Adrenal gland (tissue), 12 donors: ENCODE data around the gene UEVLD. TPM values are rescaled to one million over a fixed set of nuclear protein-coding genes. Genes with fewer than 3 reads are reported as not detected.

ENCODE experiments used
- DNase-seq, 7 donors: peaks; one replicate each; pipeline ENCODE4 v3.0.0-alpha.2; 2019 to 2020
- H3K27ac ChIP-seq, 5 donors: fragments of 200-600 bp; sonication (generic) in 4 of 5; 1 replicate in 3 of 5; 2 replicates in 2 of 5; pipeline versions ENCODE4 v1.5.1 to v1.8.0; 2016 to 2020; ENCODE audit warnings: mild to moderate bottlenecking in 1 of 5
- H3K27me3 ChIP-seq: fragments of 200-600 bp; 2 replicates; pipeline ENCODE4 v1.8.0; 2021
- H3K36me3 ChIP-seq, 2 donors: fragments of 200-600 bp; replicated peaks in 1 of 2; 1 replicate in 1 of 2; 2 replicates in 1 of 2; pipeline versions ENCODE4 v1.5.1 to v1.8.0; 2018 to 2022
- H3K4me1 ChIP-seq, 2 donors: fragments of 200-600 bp; replicated peaks in 1 of 2; 1 replicate in 1 of 2; 2 replicates in 1 of 2; pipeline versions ENCODE4 v1.5.1 to v1.8.0; 2018 to 2021
- H3K4me3 ChIP-seq, 4 donors: fragments of 200-600 bp; sonication (generic) in 3 of 4; one replicate each; pipeline ENCODE4 v1.5.1; 2016 to 2018
- H3K9me3 ChIP-seq, 3 donors: fragments of 200-600 bp; sonication (generic) in 1 of 3; replicated peaks in 1 of 3; 1 replicate in 2 of 3; 2 replicates in 1 of 3; pipeline versions ENCODE4 v1.5.1 to v1.8.0; 2016 to 2021
- POLR2A ChIP-seq, 2 donors: fragments of 450-650 bp; IDR thresholded peaks; one replicate each; pipeline ENCODE4 v1.6.1; 2017; ENCODE audit warnings: antibody characterized with exemption in 2 of 2, mild to moderate bottlenecking in 2 of 2, moderate library complexity in 1 of 2
- WGBS, 4 donors: extraction: QIAGEN DNeasy Blood & Tissue Kit in 2 of 4; methylation state at CpG; one replicate each; pipeline versions ENCODE4 v1.1.5 to v1.1.7; 2013 to 2017; 5-methylcytosine and 5-hydroxymethylcytosine counted together
- intact Hi-C, 2 donors: fragments of 100-400 bp; cut with DNase I; formaldehyde crosslinking; loops; one replicate each; pipeline versions ENCODE4 v1.14.1 to v1.15.0; 2022 to 2023
- polyA plus RNA-seq, 3 donors: library from polyadenylated mRNA; stranded (reverse); fragments of 200-250 nt in 2 of 3; fragments of 350-450 nt in 1 of 3; fragmentation: Illumina TruSeq in 1 of 3; extraction: RNeasy Lipid Tissue Mini Kit (QIAGEN cat#74804) in 1 of 3; gene quantifications; one replicate each; pipeline ENCODE4 v1.2.3, GENCODE V29; 2013 to 2014
- total RNA-seq, 9 donors: library from RNA; depleted of rRNA in 4 of 9; stranded (reverse); fragments of >200 nt in 4 of 9; fragments of 120-200 nt in 1 of 9; fragmentation: NEBNext Ultra II Directional in 1 of 9; extraction: Animal tissue kit (Norgen Biotek cat#: 25700) in 1 of 9; gene quantifications; one replicate each; pipeline versions ENCODE4 v1.1.0 to v1.2.4, GENCODE V29; 2013 to 2023
- TF ChIP-seq, protein P1 (sequence below), 6 experiments: fragments of 450-650 bp in 4 of 6; fragments of 200-600 bp in 2 of 6; sonication (generic) in 1 of 6; IDR thresholded peaks; 1 replicate in 5 of 6; 2 replicates in 1 of 6; pipeline versions ENCODE4 v1.5.1 to v1.8.0; 2016 to 2021; ENCODE audit warnings: antibody characterized with exemption in 6 of 6, mild to moderate bottlenecking in 2 of 6, moderate library complexity in 1 of 6
- donor health status: healthy with polysubstance abuse.
- donor health status: Bipolar disorder and iron deficiency.
- donor health status: DM: yes; HTN: yes; CAD: no.
- donor health status: DM: no; HTN: no; CAD: no.
- donor health status: DM: no; HTN: no; CAD: no.
- donor health status: DM: yes; HTN: yes; CAD: no.

UEVLD gene
- total and polyA plus RNA-seq, 12 donors, result 4.1 to 32.8 (median 23.5) TPM

DNA sequence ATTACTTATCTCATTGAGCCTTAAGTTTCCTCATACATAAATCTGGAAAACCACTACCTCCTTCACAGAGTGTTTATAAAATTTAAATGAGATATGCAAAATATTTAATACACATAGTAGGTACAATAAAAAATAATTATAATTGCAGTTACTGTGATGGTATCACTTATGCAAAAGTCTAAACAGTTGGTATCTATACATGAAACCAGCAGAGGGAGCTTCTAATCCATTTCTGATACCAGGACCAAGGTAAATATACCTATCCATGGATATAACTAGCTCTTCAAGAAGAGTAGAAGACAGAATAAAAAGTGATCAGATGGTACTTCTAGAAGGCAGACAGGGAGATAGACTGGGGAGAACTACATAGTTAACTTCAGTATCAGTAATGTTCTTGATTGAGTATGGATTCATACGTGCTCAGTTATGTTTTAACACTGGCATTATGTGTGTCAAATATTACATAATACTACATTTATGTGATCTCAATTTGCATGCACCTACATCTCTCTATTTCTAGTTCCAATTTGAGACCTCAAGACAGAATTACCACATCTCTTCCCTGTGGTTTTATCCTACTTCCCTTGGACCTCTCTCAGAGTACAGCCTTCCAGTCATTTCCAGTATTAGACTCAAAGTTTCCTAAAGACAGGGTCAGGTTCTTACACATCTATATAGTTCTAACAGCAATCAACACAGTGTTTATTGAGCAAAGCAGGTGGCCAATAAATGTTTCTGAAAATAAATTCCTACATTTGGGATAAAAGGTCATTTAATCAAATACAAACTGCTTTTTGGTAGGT lies 48.1 kb downstream of the UEVLD start:
- no peak overlapping the region for H3K4me3 ChIP-seq
- H3K27me3 ChIP-seq, result no peaks in the 10 kb centered on the region
- intact Hi-C loops, result loop anchor here in 1 of 2 donors (10.0 kb wide), 2 partner anchors 56 to 184 kb away; partner anchors contain the start of gene IGSF22
- no peaks in the 10 kb centered on the region for H3K4me1 ChIP-seq
- H3K36me3 ChIP-seq, result peaks cover 0 to 21% of the 10 kb centered on the region in 2 donors
- DNase-seq, result no peak
- no peak for TF ChIP-seq POLR2A (IDR thresholded peaks at IDR 0.05)
- TF ChIP-seq, protein P1, sequence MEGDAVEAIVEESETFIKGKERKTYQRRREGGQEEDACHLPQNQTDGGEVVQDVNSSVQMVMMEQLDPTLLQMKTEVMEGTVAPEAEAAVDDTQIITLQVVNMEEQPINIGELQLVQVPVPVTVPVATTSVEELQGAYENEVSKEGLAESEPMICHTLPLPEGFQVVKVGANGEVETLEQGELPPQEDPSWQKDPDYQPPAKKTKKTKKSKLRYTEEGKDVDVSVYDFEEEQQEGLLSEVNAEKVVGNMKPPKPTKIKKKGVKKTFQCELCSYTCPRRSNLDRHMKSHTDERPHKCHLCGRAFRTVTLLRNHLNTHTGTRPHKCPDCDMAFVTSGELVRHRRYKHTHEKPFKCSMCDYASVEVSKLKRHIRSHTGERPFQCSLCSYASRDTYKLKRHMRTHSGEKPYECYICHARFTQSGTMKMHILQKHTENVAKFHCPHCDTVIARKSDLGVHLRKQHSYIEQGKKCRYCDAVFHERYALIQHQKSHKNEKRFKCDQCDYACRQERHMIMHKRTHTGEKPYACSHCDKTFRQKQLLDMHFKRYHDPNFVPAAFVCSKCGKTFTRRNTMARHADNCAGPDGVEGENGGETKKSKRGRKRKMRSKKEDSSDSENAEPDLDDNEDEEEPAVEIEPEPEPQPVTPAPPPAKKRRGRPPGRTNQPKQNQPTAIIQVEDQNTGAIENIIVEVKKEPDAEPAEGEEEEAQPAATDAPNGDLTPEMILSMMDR (IDR thresholded peaks at IDR 0.05), result peak; percentile 18 to 52 (median 40)
- no peak overlapping the region for H3K27ac ChIP-seq
- no peaks in the 10 kb centered on the region for H3K9me3 ChIP-seq
- 88 to 100% (median 94%) methylated on average over 1 of the region's 1 CpG for WGBS, 4 donors

DNA sequence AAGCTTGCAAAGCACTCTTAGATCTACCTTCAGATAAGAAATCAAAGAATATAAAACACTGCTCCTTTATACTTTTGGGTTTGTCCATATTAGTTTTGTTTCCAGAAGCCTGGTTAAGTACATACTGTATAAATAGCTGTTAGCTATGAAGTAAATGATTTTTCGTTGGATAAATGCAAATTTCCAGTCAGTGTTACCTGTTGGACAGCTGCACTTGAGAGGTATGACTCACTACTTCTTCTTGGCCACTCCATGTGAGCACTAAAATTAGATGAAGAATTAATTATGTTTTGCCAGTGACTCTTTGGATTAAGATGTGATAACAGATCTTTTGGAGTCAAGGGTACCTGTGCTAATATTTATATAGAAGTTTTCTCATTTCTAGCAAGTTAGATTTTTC lies 52.3 kb downstream of the UEVLD start:
- intact Hi-C loops, result no loop called here
- TF ChIP-seq POLR2A (IDR thresholded peaks at IDR 0.05), result no peak
- TF ChIP-seq, protein P1 (IDR thresholded peaks at IDR 0.05), result no peak
- no peak overlapping the region for H3K27ac ChIP-seq
- H3K27me3 ChIP-seq, result no peaks in the 10 kb centered on the region
- H3K36me3 ChIP-seq, result peaks cover 0 to 14% of the 10 kb centered on the region in 2 donors
- H3K4me1 ChIP-seq, result no peaks in the 10 kb centered on the region
- DNase-seq, result no peak
- no peak overlapping the region for H3K4me3 ChIP-seq
- 48 to 55% (median 52%) methylated on average over 1 of the region's 1 CpG for WGBS, 4 donors
- H3K9me3 ChIP-seq, result no peaks in the 10 kb centered on the region

DNA sequence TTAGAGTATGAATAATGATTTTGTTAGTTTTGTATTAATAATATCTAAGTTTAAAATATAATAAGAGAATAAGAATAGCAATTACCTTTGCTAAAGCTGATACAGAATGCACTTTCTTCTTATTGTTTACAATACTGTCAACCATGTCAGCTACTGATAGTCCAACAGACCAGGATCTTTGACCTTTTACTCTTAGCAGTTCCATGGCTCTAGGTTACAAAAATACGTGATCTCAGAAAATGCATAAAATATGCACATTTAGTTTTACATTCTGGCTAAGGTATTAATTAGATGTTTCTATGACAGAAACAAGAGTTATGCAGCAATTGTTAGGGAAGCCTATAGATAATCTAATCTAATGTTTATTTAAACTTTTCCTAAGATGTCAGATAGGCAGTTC lies 54.3 kb downstream of the UEVLD start:
- H3K4me3 ChIP-seq, result no peak overlapping the region
- intact Hi-C loops, result no loop called here
- 89 to 94% (median 90%) methylated on average over 1 of the region's 1 CpG for WGBS, 4 donors
- no peak overlapping the region for H3K27ac ChIP-seq
- no peaks in the 10 kb centered on the region for H3K9me3 ChIP-seq
- no peaks in the 10 kb centered on the region for H3K4me1 ChIP-seq
- no peak for TF ChIP-seq POLR2A (IDR thresholded peaks at IDR 0.05)
- TF ChIP-seq, protein P1 (IDR thresholded peaks at IDR 0.05), result no peak
- peaks cover 0 to 14% of the 10 kb centered on the region in 2 donors for H3K36me3 ChIP-seq
- no peak for DNase-seq
- no peaks in the 10 kb centered on the region for H3K27me3 ChIP-seq

DNA sequence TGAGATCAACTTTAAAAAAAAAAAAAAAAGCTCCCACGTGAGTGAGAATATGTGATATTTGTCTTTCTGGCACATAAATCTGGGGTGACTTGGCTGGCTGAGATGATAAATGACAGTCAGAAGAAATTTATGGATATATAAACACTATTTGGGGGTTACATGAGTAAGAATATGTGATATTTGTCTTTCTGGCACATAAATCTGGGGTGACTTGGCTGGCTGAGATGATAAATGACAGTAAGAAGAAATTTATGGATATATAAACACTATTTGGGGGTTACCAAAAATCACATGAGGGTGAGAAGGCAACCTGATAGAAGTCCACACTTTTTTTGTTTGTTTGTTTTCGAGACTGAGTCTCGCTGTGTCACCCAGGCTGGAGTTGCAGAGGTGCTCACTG lies 55.2 kb downstream of the UEVLD start:
- Histone ChIP-seq H3K4me3 (no peak overlapping the region), H3K36me3 (peaks cover 0 to 14% of the 10 kb centered on the region in 2 donors), H3K27me3 (no peaks in the 10 kb centered on the region), H3K27ac (no peak overlapping the region), H3K4me1 (no peaks in the 10 kb centered on the region), H3K9me3 (no peaks in the 10 kb centered on the region)
- TF ChIP-seq, protein P1 (IDR thresholded peaks at IDR 0.05), result no peak
- no peak for TF ChIP-seq POLR2A (IDR thresholded peaks at IDR 0.05)
- WGBS, 4 donors, result 81 to 91% (median 88%) methylated on average over 3 of the region's 3 CpGs
- intact Hi-C loops, result no loop called here
- no peak for DNase-seq
